Ovary (tissue), 9 donors: ENCODE measurements around the gene SRPK3. TPM values are rescaled to one million over a fixed set of nuclear protein-coding genes. Genes with fewer than 3 reads are reported as not detected.
"Not testable (repeated sequence)": the region's sequence is repeated elsewhere in the genome, so short reads cannot be mapped to it uniquely, and the experiment has no call there.

Experiments
- DNase-seq, 5 donors: peaks; one replicate each; pipeline ENCODE4 v3.0.0-alpha.2; 2019 to 2020
- H3K27ac ChIP-seq, 2 donors: fragments of 200-600 bp; one replicate each; pipeline versions ENCODE4 v1.5.1 to v1.8.0; 2019 to 2022
- H3K27me3 ChIP-seq: fragments of 200-600 bp; one replicate; pipeline ENCODE4 v1.8.0; 2022
- H3K36me3 ChIP-seq: fragments of 200-600 bp; sonication (generic); one replicate; pipeline ENCODE4 v1.5.1; 2019
- H3K4me1 ChIP-seq: one replicate; pipeline ENCODE4 v1.8.1; 2013; ENCODE audit warnings: mild to moderate bottlenecking, moderate library complexity; ENCODE audit not compliant: insufficient read depth
- H3K4me3 ChIP-seq: fragments of 200-600 bp; sonication (generic); one replicate; pipeline ENCODE4 v1.5.1; 2017
- H3K9me3 ChIP-seq, 2 donors: fragments of 200-600 bp in 1 of 2; sonication (generic) in 1 of 2; one replicate each; pipeline versions ENCODE4 v1.5.1 to v1.8.1; 2013 to 2019; ENCODE audit warnings: mild to moderate bottlenecking in 1 of 2, moderate library complexity in 1 of 2
- EP300 ChIP-seq: sonication (generic); formaldehyde crosslinking; IDR thresholded peaks from one replicate; pipeline ENCODE4 v1.6.1; 2017; ENCODE audit warnings: antibody characterized with exemption
- POLR2A ChIP-seq: fragments of 450-650 bp; IDR thresholded peaks from one replicate; pipeline ENCODE4 v1.6.1; 2017; ENCODE audit warnings: antibody characterized with exemption, mild to moderate bottlenecking, moderate library complexity
- WGBS, 3 donors: extraction: QIAGEN DNeasy Blood & Tissue Kit in 1 of 3; methylation state at CpG; one replicate each; pipeline versions ENCODE4 v1.1.5 to v1.1.7; 2013 to 2017; 5-methylcytosine and 5-hydroxymethylcytosine counted together
- intact Hi-C, 4 donors: fragments of 100-400 bp; cut with DNase I; formaldehyde crosslinking; loops; one replicate each; pipeline versions ENCODE4 v1.11.0 to v1.15.1; 2022 to 2023
- polyA plus RNA-seq, 2 donors: library from polyadenylated mRNA; stranded (reverse); fragments of 200-250 nt in 1 of 2; fragments of 350-450 nt in 1 of 2; fragmentation: Illumina TruSeq in 1 of 2; extraction: RNeasy Lipid Tissue Mini Kit (QIAGEN cat#74804) in 1 of 2; gene quantifications; one replicate each; pipeline ENCODE4 v1.2.3, GENCODE V29; 2013 to 2014
- total RNA-seq, 7 donors: library from RNA; depleted of rRNA in 2 of 7; stranded (reverse); fragments of >200 nt in 2 of 7; fragmentation: NEBNext Ultra II Directional in 3 of 7; extraction: Animal tissue kit (Norgen Biotek cat#: 25700) in 3 of 7; gene quantifications; one replicate each; pipeline versions ENCODE4 v1.1.0 to v1.2.4, GENCODE V29; 2016 to 2023
- TF ChIP-seq, protein P1 (sequence below), 3 donors: fragments of 450-650 bp in 2 of 3; fragments of 200-600 bp in 1 of 3; IDR thresholded peaks; one replicate each; pipeline versions ENCODE4 v1.5.1 to v1.8.0; 2016 to 2022; ENCODE audit warnings: antibody characterized with exemption in 3 of 3, mild to moderate bottlenecking in 1 of 3
- donor health status: DM: no; HTN: no; CAD: no; lungs with moderate emphysema.
- donor health status: DM: no; HTN: no; CAD: no.
- donor health status: Bipolar disorder and iron deficiency.
- donor health status: DM: yes; HTN: yes; CAD: no.
- donor health status: DM: no; HTN: no; CAD: no.
- donor health status: DM: yes; HTN: yes; CAD: no.

SRPK3 gene
- total and polyA plus RNA-seq, 9 donors: 0.25 to 2.1 (median 1.4) TPM

DNA sequence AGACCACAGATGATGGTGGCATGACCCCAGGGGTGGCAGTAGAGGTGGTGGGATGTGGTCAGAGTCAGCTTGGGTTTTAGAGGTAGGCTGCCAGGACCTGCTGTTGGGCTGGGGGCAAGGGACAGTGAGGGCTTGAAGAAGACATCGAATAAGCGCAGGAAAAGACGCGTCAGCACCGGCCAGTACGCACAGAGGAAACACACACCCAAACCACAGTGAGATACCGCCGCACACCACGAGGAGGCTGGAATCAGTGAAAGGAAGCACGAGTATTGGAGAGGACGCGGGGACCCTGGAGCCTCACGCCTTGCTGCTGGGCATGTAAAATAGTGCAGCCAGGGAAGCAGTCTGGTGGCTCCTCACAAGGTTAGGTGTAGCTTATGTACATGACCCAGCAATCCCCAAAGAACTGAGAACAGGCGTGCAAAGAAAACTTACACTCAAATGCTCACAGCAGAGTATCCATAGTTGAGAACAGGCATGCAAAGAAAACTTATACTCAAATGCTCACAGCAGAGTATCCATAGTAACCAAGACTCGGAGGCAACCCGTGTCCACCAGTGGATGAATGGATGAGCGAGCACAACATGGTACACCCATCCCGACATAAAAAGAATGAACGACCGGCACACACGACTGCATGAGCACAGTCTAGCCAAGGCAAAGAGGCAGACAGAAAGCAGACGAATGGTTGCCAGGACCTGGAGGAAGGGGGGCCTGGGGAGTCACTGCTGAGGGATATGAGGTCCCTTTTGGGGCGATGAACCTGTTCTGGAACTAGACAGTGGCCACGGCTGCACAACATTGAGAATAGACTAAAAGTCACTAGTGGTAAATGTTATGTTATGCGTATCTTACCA is 36.2 kb downstream of the SRPK3 start:
- H3K9me3 ChIP-seq: no peaks in the 10 kb centered on the region
- H3K27ac ChIP-seq: no peak overlapping the region
- H3K4me3 ChIP-seq: no peak overlapping the region
- DNase-seq: no peak
- H3K4me1 ChIP-seq: no peaks in the 10 kb centered on the region
- no peaks in the 10 kb centered on the region for H3K27me3 ChIP-seq
- intact Hi-C loops: no loop called here
- TF ChIP-seq POLR2A (no peak), EP300 (no peak)
- TF ChIP-seq, protein P1, sequence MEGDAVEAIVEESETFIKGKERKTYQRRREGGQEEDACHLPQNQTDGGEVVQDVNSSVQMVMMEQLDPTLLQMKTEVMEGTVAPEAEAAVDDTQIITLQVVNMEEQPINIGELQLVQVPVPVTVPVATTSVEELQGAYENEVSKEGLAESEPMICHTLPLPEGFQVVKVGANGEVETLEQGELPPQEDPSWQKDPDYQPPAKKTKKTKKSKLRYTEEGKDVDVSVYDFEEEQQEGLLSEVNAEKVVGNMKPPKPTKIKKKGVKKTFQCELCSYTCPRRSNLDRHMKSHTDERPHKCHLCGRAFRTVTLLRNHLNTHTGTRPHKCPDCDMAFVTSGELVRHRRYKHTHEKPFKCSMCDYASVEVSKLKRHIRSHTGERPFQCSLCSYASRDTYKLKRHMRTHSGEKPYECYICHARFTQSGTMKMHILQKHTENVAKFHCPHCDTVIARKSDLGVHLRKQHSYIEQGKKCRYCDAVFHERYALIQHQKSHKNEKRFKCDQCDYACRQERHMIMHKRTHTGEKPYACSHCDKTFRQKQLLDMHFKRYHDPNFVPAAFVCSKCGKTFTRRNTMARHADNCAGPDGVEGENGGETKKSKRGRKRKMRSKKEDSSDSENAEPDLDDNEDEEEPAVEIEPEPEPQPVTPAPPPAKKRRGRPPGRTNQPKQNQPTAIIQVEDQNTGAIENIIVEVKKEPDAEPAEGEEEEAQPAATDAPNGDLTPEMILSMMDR (IDR thresholded peaks at IDR 0.05): no peak
- WGBS, 3 donors: 88 to 92% (median 92%) methylated on average over 25 of the region's 25 CpGs
- no peaks in the 10 kb centered on the region for H3K36me3 ChIP-seq

DNA sequence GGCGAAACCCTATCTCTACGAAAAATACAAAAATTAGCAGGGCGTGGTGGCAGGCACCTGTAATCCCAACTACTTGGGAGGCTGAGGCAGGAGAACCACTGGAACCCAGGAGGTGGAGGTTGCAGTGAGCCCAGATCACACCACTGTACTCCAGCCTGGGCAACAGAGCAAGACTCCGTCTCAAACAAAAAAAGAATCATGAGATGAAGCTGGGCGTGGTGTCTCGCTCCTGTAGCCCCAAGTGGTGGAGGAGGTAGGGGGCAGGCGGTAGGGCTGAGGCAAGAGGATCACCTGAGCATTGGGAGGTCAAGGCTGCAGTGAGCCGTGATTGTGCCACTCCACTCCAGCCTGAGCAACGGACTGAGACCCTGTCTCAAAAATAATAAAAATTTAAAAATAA is 37.2 kb downstream of the SRPK3 start:
- H3K4me3 ChIP-seq, H3K36me3 ChIP-seq, H3K4me1 ChIP-seq, H3K27ac ChIP-seq, H3K9me3 ChIP-seq, intact Hi-C loops, DNase-seq, H3K27me3 ChIP-seq: not testable (repeated sequence)
- WGBS, 3 donors: 79 to 86% (median 83%) methylated on average over 9 of the region's 9 CpGs

DNA sequence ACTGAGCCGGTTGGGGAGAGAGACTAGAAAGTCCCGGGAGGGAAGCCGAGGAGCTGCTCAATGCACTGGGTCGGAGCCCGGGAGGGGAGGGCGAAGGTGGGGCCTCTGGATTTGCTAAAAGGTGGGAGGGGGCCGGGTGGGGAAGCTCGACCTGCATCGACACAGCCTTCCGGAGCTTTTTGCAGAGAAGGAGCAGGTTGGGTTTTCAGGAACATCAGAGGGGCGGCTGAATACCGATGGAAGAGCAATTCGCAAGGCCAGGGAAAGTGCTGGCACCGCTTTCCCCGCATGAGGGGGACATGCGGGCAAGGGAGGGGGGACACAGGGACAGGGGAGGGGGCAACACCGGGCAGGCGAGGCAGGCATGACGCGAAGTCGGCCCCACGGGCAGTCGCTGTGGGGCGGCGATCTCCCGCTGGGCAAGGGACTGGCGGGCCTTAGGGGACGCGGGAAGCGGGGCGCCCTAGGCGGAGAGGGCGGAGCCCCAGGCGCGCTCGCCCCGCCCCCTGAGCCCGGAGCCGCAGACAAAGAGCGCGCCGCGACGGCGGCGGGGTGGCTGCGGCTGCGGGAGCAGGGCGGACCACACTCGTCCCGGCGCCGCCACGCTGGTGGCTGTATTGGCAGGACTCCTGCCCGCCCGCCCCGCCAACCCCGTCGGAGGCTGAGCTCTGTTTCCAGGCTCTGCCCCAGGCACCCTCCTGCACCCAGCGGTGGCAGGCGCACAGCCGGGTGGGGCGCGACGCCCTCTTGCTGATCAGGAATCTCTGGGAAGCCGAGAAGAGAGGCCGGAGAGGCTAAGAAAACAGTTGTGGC is 37.9 kb downstream of the SRPK3 start:
- Histone ChIP-seq H3K4me1 (no peaks in the 10 kb centered on the region), H3K4me3 (peak overlapping the region; percentile 28), H3K27me3 (no peaks in the 10 kb centered on the region), H3K36me3 (no peaks in the 10 kb centered on the region), H3K9me3 (no peaks in the 10 kb centered on the region), H3K27ac (no peak overlapping the region)
- TF ChIP-seq POLR2A (no peak), EP300 (no peak)
- TF ChIP-seq, protein P1 (IDR thresholded peaks at IDR 0.05): no peak
- no peak for DNase-seq
- 15 to 29% (median 17%) methylated on average over 48 to 66 of the region's 67 CpGs for WGBS, 3 donors
- intact Hi-C loops: no loop called here

DNA sequence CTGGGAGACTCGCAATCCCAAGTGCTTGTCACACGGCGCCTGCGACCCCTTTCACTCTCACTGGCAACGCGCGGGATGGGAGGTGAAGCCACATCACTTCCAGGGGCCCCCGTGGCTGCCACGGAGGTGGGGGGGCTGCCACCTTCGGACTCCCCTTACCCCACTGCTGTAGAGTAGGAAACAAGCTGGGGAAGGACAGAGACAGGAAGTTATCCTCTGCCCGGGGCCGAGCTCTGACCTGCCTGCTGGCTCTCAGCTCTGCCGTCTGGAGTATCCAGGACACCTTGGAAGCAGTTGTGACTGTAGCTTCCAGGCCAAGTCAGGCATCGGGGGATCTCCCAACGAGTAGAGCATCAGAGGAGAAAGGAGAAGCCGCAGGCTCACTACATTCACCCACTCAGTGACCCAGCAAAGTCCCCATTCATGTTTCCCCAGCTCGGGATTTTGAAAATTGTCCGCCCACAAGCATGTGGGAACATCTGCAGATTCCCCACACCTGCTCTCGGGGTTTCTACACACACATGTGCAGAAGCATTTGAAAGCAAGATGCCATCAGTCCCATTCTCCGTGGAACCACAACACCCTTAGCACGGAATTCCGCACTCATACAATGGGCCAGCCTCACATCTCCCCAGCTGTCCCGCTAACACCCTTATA is 38.7 kb downstream of the SRPK3 start:
- no peak for DNase-seq
- H3K27ac ChIP-seq: no peak overlapping the region
- H3K27me3 ChIP-seq: no peaks in the 10 kb centered on the region
- H3K36me3 ChIP-seq: no peaks in the 10 kb centered on the region
- peak overlapping the region; percentile 28 for H3K4me3 ChIP-seq
- TF ChIP-seq, protein P1 (IDR thresholded peaks at IDR 0.05): no peak
- TF ChIP-seq POLR2A (no peak), EP300 (no peak)
- H3K9me3 ChIP-seq: no peaks in the 10 kb centered on the region
- WGBS, 3 donors: 42 to 43% (median 42%) methylated on average over 23 of the region's 23 CpGs
- intact Hi-C loops: no loop called here
- H3K4me1 ChIP-seq: no peaks in the 10 kb centered on the region
